ENCODE results near the gene CREM.

GRCh38 chr10:35208536-35208935 is 81.9 kb downstream of the CREM start:
- TF ChIP-seq ZNF274 (IDR thresholded peaks at IDR 0.05; ENCODE audit: low read depth, low read length) (no peak), SUZ12 (IDR thresholded peaks at IDR 0.05; ENCODE audit: extremely low read depth, insufficient read depth, insufficient read length) (no peak)

Data from NT2/D1 (cell line).